ENCODE measurements around the gene KLHDC10. TPM values are rescaled to one million over a fixed set of nuclear protein-coding genes. Genes with fewer than 3 reads are reported as not detected.

KLHDC10 gene
- total RNA-seq, 1 donor from 2014 or later: 27.0 TPM

DNA sequence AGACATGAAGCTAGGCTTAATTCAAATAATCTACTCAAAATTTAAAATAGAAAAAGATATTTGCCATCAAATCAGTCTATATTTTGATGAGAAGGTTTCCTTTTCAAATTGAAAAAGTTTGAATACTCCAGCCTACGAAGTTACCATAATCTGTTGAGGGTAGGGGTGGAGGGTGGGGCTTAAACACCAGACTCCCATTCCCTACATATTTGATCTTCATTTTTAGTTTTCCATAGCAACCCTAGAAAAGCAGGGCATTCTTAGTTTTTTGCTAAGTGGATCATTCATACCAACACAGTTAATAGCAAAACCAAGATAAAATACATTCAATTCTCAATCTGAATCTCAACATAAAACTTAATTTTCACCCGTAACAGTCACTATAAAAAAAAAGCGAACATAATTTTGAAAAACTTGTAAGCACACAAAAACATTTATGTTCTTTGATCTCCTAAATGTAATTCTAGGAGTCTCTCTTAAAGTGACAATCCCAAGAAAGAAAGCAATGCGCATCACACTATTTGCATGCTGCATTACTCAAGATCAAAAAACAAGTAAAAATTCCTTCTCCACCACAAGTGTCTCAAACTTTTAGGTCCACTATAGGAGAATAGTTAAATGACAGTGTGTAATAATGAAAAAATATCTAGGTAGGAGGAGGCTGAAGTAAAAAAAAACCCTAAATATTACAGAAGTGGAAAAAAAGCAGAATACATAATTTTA lies 104.1 kb downstream of the KLHDC10 start:
- H3K27ac ChIP-seq (replicated peaks): no peak overlapping the region
- no peaks in the 10 kb centered on the region for H3K9me3 ChIP-seq (replicated peaks)
- DNase-seq: no peak
- no peak for TF ChIP-seq CTCF (IDR thresholded peaks at IDR 0.05; ENCODE audit: borderline replicate concordance)
- no peaks in the 10 kb centered on the region for H3K4me1 ChIP-seq
- H3K36me3 ChIP-seq: peaks cover 76% of the 10 kb centered on the region
- intact Hi-C loops (cut with micrococcal nuclease): no loop called here
- no peaks in the 10 kb centered on the region for H3K27me3 ChIP-seq (ENCODE audit: low read depth)
- H3K4me3 ChIP-seq: no peak overlapping the region

GRCh38 chr7:130178251-130178650 lies 107.9 kb downstream of the KLHDC10 start:
- H3K27ac ChIP-seq (replicated peaks): no peak overlapping the region
- intact Hi-C loops (cut with micrococcal nuclease): no loop called here
- no peak for TF ChIP-seq CTCF (IDR thresholded peaks at IDR 0.05; ENCODE audit: borderline replicate concordance)

GRCh38 chr7:130179631-130180030 lies 109.3 kb downstream of the KLHDC10 start:
- intact Hi-C loops (cut with micrococcal nuclease): no loop called here
- Histone ChIP-seq H3K36me3 (peaks cover 77% of the 10 kb centered on the region), H3K4me3 (no peak overlapping the region), H3K27me3 (ENCODE audit: low read depth) (no peaks in the 10 kb centered on the region), H3K4me1 (no peaks in the 10 kb centered on the region), H3K27ac (replicated peaks) (no peak overlapping the region), H3K9me3 (replicated peaks) (no peaks in the 10 kb centered on the region)
- DNase-seq: no peak
- TF ChIP-seq CTCF (IDR thresholded peaks at IDR 0.05; ENCODE audit: borderline replicate concordance): no peak

More at GRCh38 chr7:130178251-130178650, 107.9 kb downstream of the KLHDC10 start:
- no peaks in the 10 kb centered on the region for H3K27me3 ChIP-seq (ENCODE audit: low read depth)
- H3K4me1 ChIP-seq: no peaks in the 10 kb centered on the region
- H3K36me3 ChIP-seq: peaks cover 78% of the 10 kb centered on the region
- no peaks in the 10 kb centered on the region for H3K9me3 ChIP-seq (replicated peaks)
- no peak for DNase-seq
- H3K4me3 ChIP-seq: no peak overlapping the region

- no peak for TF ChIP-seq CTCF (IDR thresholded peaks at IDR 0.05; ENCODE audit: borderline replicate concordance)
- H3K36me3 ChIP-seq: peaks cover 75% of the 10 kb centered on the region
- DNase-seq: no peak
- no peaks in the 10 kb centered on the region for H3K27me3 ChIP-seq (ENCODE audit: low read depth)
- H3K27ac ChIP-seq (replicated peaks): no peak overlapping the region
- intact Hi-C loops (cut with micrococcal nuclease): no loop called here
- H3K4me1 ChIP-seq: no peaks in the 10 kb centered on the region
- H3K4me3 ChIP-seq: no peak overlapping the region
- H3K9me3 ChIP-seq (replicated peaks): no peaks in the 10 kb centered on the region
These were observed 110.4 kb downstream of the KLHDC10 start for GRCh38 chr7:130180571-130181262.

- TF ChIP-seq CTCF (IDR thresholded peaks at IDR 0.05; ENCODE audit: borderline replicate concordance): no peak
- intact Hi-C loops (cut with micrococcal nuclease): no loop called here
- Histone ChIP-seq H3K4me3 (no peak overlapping the region), H3K27ac (replicated peaks) (no peak overlapping the region), H3K9me3 (replicated peaks) (no peaks in the 10 kb centered on the region), H3K36me3 (peaks cover 75% of the 10 kb centered on the region), H3K27me3 (ENCODE audit: low read depth) (no peaks in the 10 kb centered on the region), H3K4me1 (no peaks in the 10 kb centered on the region)
- no peak for DNase-seq
These were observed 110.9 kb downstream of the KLHDC10 start for GRCh38 chr7:130181263-130181605.
